GM12878 (cell line): ENCODE data around the gene OR7A10.

Experiments used
- TF ChIP-seq, protein P1 (sequence below): fragments of 450-650 bp; IDR thresholded peaks from 2 replicates; pipeline ENCODE4 v1.6.1; 2017; ENCODE audit warnings: mild to moderate bottlenecking, moderate library complexity
- TF ChIP-seq, protein P2 (sequence below), 3 experiments: IDR thresholded peaks in 2 of 3; conservative IDR thresholded peaks in 1 of 3; 2 replicates each; pipeline ENCODE4 v1.5.1; 2011; ENCODE audit warnings: low read depth in 3 of 3, low read length in 3 of 3, mild to moderate bottlenecking in 3 of 3, control low read depth in 2 of 3, moderate library complexity in 2 of 3, inconsistent platforms in 1 of 3, mixed read lengths in 1 of 3; ENCODE audit not compliant: control insufficient read depth in 2 of 3, insufficient read depth in 1 of 3; ENCODE audit errors: extremely low read depth in 1 of 3

DNA sequence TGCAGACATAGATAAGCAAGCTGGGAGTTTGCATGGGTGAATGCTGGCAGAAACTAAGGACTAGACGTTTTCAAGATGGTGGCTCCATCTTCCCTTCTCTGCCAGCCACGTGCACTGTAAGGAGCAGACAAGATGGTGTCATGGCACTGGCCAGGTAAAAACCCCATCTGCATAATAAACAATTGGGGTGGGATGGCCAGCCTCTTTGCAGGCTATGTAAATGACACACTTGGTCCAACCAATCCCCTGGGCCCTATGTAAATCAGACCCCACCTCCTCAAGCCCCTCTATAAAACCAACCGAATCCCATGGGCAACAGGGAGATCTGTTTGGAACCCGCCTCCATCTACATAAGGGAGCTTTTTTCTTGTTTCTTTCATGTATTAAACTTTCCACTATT is 11.3 kb downstream of the OR7A10 start:
- TF ChIP-seq, protein P1, sequence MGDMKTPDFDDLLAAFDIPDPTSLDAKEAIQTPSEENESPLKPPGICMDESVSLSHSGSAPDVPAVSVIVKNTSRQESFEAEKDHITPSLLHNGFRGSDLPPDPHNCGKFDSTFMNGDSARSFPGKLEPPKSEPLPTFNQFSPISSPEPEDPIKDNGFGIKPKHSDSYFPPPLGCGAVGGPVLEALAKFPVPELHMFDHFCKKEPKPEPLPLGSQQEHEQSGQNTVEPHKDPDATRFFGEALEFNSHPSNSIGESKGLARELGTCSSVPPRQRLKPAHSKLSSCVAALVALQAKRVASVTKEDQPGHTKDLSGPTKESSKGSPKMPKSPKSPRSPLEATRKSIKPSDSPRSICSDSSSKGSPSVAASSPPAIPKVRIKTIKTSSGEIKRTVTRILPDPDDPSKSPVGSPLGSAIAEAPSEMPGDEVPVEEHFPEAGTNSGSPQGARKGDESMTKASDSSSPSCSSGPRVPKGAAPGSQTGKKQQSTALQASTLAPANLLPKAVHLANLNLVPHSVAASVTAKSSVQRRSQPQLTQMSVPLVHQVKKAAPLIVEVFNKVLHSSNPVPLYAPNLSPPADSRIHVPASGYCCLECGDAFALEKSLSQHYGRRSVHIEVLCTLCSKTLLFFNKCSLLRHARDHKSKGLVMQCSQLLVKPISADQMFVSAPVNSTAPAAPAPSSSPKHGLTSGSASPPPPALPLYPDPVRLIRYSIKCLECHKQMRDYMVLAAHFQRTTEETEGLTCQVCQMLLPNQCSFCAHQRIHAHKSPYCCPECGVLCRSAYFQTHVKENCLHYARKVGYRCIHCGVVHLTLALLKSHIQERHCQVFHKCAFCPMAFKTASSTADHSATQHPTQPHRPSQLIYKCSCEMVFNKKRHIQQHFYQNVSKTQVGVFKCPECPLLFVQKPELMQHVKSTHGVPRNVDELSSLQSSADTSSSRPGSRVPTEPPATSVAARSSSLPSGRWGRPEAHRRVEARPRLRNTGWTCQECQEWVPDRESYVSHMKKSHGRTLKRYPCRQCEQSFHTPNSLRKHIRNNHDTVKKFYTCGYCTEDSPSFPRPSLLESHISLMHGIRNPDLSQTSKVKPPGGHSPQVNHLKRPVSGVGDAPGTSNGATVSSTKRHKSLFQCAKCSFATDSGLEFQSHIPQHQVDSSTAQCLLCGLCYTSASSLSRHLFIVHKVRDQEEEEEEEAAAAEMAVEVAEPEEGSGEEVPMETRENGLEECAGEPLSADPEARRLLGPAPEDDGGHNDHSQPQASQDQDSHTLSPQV = no peak
- TF ChIP-seq, protein P2, sequence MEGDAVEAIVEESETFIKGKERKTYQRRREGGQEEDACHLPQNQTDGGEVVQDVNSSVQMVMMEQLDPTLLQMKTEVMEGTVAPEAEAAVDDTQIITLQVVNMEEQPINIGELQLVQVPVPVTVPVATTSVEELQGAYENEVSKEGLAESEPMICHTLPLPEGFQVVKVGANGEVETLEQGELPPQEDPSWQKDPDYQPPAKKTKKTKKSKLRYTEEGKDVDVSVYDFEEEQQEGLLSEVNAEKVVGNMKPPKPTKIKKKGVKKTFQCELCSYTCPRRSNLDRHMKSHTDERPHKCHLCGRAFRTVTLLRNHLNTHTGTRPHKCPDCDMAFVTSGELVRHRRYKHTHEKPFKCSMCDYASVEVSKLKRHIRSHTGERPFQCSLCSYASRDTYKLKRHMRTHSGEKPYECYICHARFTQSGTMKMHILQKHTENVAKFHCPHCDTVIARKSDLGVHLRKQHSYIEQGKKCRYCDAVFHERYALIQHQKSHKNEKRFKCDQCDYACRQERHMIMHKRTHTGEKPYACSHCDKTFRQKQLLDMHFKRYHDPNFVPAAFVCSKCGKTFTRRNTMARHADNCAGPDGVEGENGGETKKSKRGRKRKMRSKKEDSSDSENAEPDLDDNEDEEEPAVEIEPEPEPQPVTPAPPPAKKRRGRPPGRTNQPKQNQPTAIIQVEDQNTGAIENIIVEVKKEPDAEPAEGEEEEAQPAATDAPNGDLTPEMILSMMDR (IDR thresholded peaks at IDR 0.05 in 2 of 3, conservative IDR thresholded peaks at IDR 0.05 in 1 of 3; ENCODE audit: control insufficient read depth in 2 of 3, extremely low read depth in 1 of 3, insufficient read depth in 1 of 3, low read depth in 3 of 3, low read length in 3 of 3) = no peak
